HG03097 (cell line): ENCODE measurements around the gene PAPPA.

Experiments
- ATAC-seq: cut with Tn5 transposase; IDR thresholded peaks from one replicate; pipeline ENCODE4 v1.9.1; 2021; ENCODE audit not compliant: unreplicated experiment, low FRiP score

Gene PAPPA

GRCh38 chr9:116449949-116450348 is 296.4 kb downstream of the PAPPA start:
- no peak for ATAC-seq

- ATAC-seq, result peak; percentile 78
Observed at GRCh38 chr9:116450378-116451139, 297.0 kb downstream of the PAPPA start.

GRCh38 chr9:116451500-116452115 is 298.0 kb downstream of the PAPPA start:
- ATAC-seq, result no peak
